HepG2 (cell line): ENCODE data around the gene PDGFRB. TPM values are rescaled to one million over a fixed set of nuclear protein-coding genes. Genes with fewer than 3 reads are reported as not detected.

ENCODE experiments used
- ATAC-seq: fragments of 200-7000 bp; cut with Tn5 transposase; 3 replicates; pipeline ENCODE4 v1.9.1; 2020; ENCODE audit warnings: mild to moderate bottlenecking, moderate library complexity
- BruUV-seq: library from RNA; stranded (reverse); fragments of 400-500 nt; replicated peaks from 2 replicates; lab custom pipeline; 2021; lab: Mats Ljungman, UMichigan
- CTCF ChIA-PET: fragments of 300-600 bp; formaldehyde crosslinking; extraction: SDS; loops from one replicate; lab custom pipeline; 2021; ENCODE audit warnings: low total read pairs, inconsistent platforms, low intra/inter-chr PET ratio; lab: Yijun Ruan, JAX
- POLR2A ChIA-PET: fragments of 350-600 bp; sonication (Branson Sonifier 250); formaldehyde crosslinking; loops from one replicate; lab custom pipeline; 2020; ENCODE audit warnings: antibody characterized with exemption, inconsistent platforms; lab: Yijun Ruan, JAX
- DNase-seq: peaks from one replicate; pipeline ENCODE4 v3.0.0-alpha.2; 2015; ENCODE audit warnings: low spot score
- FAIRE-seq: peaks from 3 replicates; lab custom pipeline; 2011; peaks lifted over from hg19 to GRCh38; lab: Jason Lieb, UNC
- H2AFZ ChIP-seq: one replicate; pipeline ENCODE4 v1.6.1; 2011; ENCODE audit warnings: low read length, inconsistent platforms
- H3K27ac ChIP-seq: fragments of 300-600 bp; 3 replicates; pipeline ENCODE4 v1.8.0; 2011; ENCODE audit warnings: mixed run types, mild to moderate bottlenecking, mixed read lengths, low read length, inconsistent platforms; ENCODE audit not compliant: insufficient read depth; ENCODE audit errors: extremely low read length
- H3K27me3 ChIP-seq, 2 experiments: fragments of 200-600 bp in 1 of 2; 2 replicates in 1 of 2; 3 replicates in 1 of 2; pipeline versions ENCODE4 v1.6.0 to v1.8.0; 2011; ENCODE audit warnings: low read length in 2 of 2, mild to moderate bottlenecking in 2 of 2, moderate library complexity in 2 of 2, inconsistent platforms in 1 of 2; ENCODE audit not compliant: insufficient read depth in 2 of 2, control insufficient read depth in 1 of 2
- H3K36me3 ChIP-seq, 2 experiments: fragments of 200-600 bp in 1 of 2; replicated peaks in 1 of 2; 2 replicates in 1 of 2; 3 replicates in 1 of 2; pipeline versions ENCODE4 v1.5.1 to v1.8.0; 2011; ENCODE audit warnings: low read length in 2 of 2, inconsistent platforms in 1 of 2; ENCODE audit not compliant: insufficient read depth in 2 of 2, control insufficient read depth in 1 of 2
- H3K4me1 ChIP-seq: 2 replicates; pipeline ENCODE4 v1.5.1; 2012; ENCODE audit warnings: low read length, inconsistent platforms; ENCODE audit not compliant: insufficient read depth
- H3K4me2 ChIP-seq: 2 replicates; pipeline ENCODE4 v1.6.0; 2011; ENCODE audit warnings: low read depth, low read length, inconsistent platforms
- H3K4me3 ChIP-seq, 3 experiments: fragments of 200-600 bp in 1 of 3; sonication (generic), shearing (Covaris generic) in 1 of 3; replicated peaks in 1 of 3; 2 replicates each; pipeline ENCODE4 v1.5.1; 2011 to 2016; ENCODE audit warnings: low read length in 3 of 3, inconsistent platforms in 2 of 3, low read depth in 2 of 3, mild to moderate bottlenecking in 2 of 3, control low read depth in 1 of 3, mixed read lengths in 1 of 3; ENCODE audit not compliant: insufficient read depth in 1 of 3
- H3K79me2 ChIP-seq: one replicate; pipeline ENCODE4 v1.6.1; 2011; ENCODE audit warnings: low read length, inconsistent platforms; ENCODE audit not compliant: insufficient read depth
- H3K9ac ChIP-seq: 2 replicates; pipeline ENCODE4 v1.6.0; 2011; ENCODE audit warnings: mild to moderate bottlenecking, low read depth, low read length, inconsistent platforms; ENCODE audit not compliant: insufficient read depth
- H3K9me3 ChIP-seq: 2 replicates; pipeline ENCODE4 v1.5.1; 2012; ENCODE audit warnings: mild to moderate bottlenecking, low read length
- H4K20me1 ChIP-seq: 2 replicates; pipeline ENCODE4 v1.6.0; 2011; ENCODE audit warnings: inconsistent platforms, mild to moderate bottlenecking, low read length, moderate library complexity; ENCODE audit not compliant: insufficient read depth
- AGO1 ChIP-seq: fragments of 200-400 bp; formaldehyde crosslinking; IDR thresholded peaks from 2 replicates; pipeline ENCODE4 v1.6.1; 2017; ENCODE audit warnings: mild to moderate bottlenecking, low read depth, low read length, moderate library complexity; ENCODE audit not compliant: poor library complexity, severe bottlenecking
- ARHGAP35 ChIP-seq: sonication (generic); formaldehyde crosslinking; IDR thresholded peaks from 2 replicates; pipeline ENCODE4 v1.9.0; 2022; ENCODE audit warnings: mild to moderate bottlenecking, inconsistent platforms, moderate library complexity, missing genetic modification reagents, borderline replicate concordance
- BRCA1 ChIP-seq: sonication (generic); formaldehyde crosslinking; IDR thresholded peaks from 2 replicates; pipeline ENCODE4 v1.4.0; 2020; ENCODE audit warnings: missing genetic modification reagents
- GATA4 ChIP-seq: sonication (generic); IDR thresholded peaks from 2 replicates; pipeline ENCODE4 v1.6.1; 2016; ENCODE audit warnings: antibody characterized with exemption, low read depth, borderline replicate concordance
- MTA1 ChIP-seq: sonication (generic); formaldehyde crosslinking; IDR thresholded peaks from 2 replicates; pipeline ENCODE4 v1.4.0; 2020; ENCODE audit warnings: missing genetic modification reagents, mild to moderate bottlenecking, borderline replicate concordance
- MYNN ChIP-seq: sonication (generic); formaldehyde crosslinking; IDR thresholded peaks from 2 replicates; pipeline ENCODE4 v1.4.0; 2020; ENCODE audit warnings: mild to moderate bottlenecking, low read depth, missing genetic modification reagents
- RAD51 ChIP-seq: fragments of 450-650 bp; IDR thresholded peaks from 2 replicates; pipeline ENCODE4 v1.6.1; 2016; ENCODE audit warnings: borderline replicate concordance
- RFX5 ChIP-seq: IDR thresholded peaks from 2 replicates; pipeline ENCODE4 v1.6.1; 2011; ENCODE audit warnings: low read depth, low read length, improper control_type of control experiment
- SP2 ChIP-seq: sonication (generic); formaldehyde crosslinking; IDR thresholded peaks from 2 replicates; pipeline ENCODE4 v1.5.1; 2020; ENCODE audit warnings: mild to moderate bottlenecking, missing genetic modification reagents
- SUZ12 ChIP-seq: fragments of 150-350 bp; IDR thresholded peaks from 2 replicates; pipeline ENCODE4 v1.6.1; 2014; ENCODE audit warnings: low read depth, low read length
- ZBTB26 ChIP-seq: IDR thresholded peaks from 2 replicates; pipeline ENCODE4 v1.6.1; 2016; ENCODE audit warnings: missing compliant biosample characterization, missing genetic modification reagents, borderline replicate concordance
- ZNF432 ChIP-seq: sonication (generic); formaldehyde crosslinking; IDR thresholded peaks from 2 replicates; pipeline ENCODE4 v1.5.0; 2020; ENCODE audit warnings: missing genetic modification reagents, mild to moderate bottlenecking, borderline replicate concordance
- ZNF501 ChIP-seq: sonication (generic); formaldehyde crosslinking; IDR thresholded peaks from 2 replicates; pipeline ENCODE4 v1.5.1; 2020; ENCODE audit warnings: mild to moderate bottlenecking, moderate library complexity, missing genetic modification reagents
- ZNF530 ChIP-seq: sonication (generic); formaldehyde crosslinking; IDR thresholded peaks from 2 replicates; pipeline ENCODE4 v1.5.0; 2020; ENCODE audit warnings: low read depth, mild to moderate bottlenecking, missing genetic modification reagents
- ZNF7 ChIP-seq: IDR thresholded peaks from 2 replicates; pipeline ENCODE4 v1.6.1; 2016; ENCODE audit warnings: missing biosample characterization, missing genetic modification reagents
- in situ Hi-C: cut with HindIII; loops from 2 replicates; pipeline ENCODE4 v1.10.0; 2017; ENCODE audit warnings: low pct_unique_long_range_greater_than_20kb; ENCODE audit not compliant: extremely low pct_ligation_motif_present
- intact Hi-C: fragments of 100-400 bp; cut with micrococcal nuclease; formaldehyde crosslinking; loops from one replicate; pipeline ENCODE4 v1.10.0; 2022; ENCODE audit not compliant: unreplicated experiment
- polyA plus RNA-seq, 8 experiments: library from polyadenylated mRNA; depleted of rRNA in 3 of 8; stranded (reverse) in 7 of 8; unstranded in 1 of 8; fragments of >200 nt; fragmentation: Illumina TruSeq in 4 of 8; extraction: Trizol in 4 of 8; gene quantifications; 2 replicates each; pipeline versions ENCODE4 v1.2.1 to v1.2.3, GENCODE V29; 2011 to 2016; ENCODE audit warnings: low read depth in 4 of 8, missing spikeins in 1 of 8, mixed read lengths in 1 of 8; ENCODE audit not compliant: insufficient read depth in 1 of 8
- total RNA-seq, 5 experiments: library from RNA; depleted of rRNA; stranded (reverse); fragments of >200 nt; fragmentation: Illumina TruSeq; extraction: Trizol; gene quantifications; 2 replicates each; pipeline ENCODE4 v1.2.3, GENCODE V29; 2016; ENCODE audit warnings: low read depth in 1 of 5
- TF ChIP-seq, protein P1 (sequence below): sonication (generic); formaldehyde crosslinking; IDR thresholded peaks from 2 replicates; pipeline ENCODE4 v1.4.0; 2020; ENCODE audit warnings: missing genetic modification reagents
- TF ChIP-seq, protein P2 (sequence below): fragments of 450-650 bp; IDR thresholded peaks from 2 replicates; pipeline ENCODE4 v1.6.1; 2016

Gene PDGFRB
- total and polyA plus RNA-seq, 2 of the 13 experiments (the other 11 are each of a cell fraction or from before 2014, with no cell fraction given) = 4.0 to 21.0 TPM

GRCh38 chr5:150149618-150150017, 6.0 kb downstream of the PDGFRB start:
- no peak for ATAC-seq
- no peak for FAIRE-seq
- CTCF ChIA-PET = no interaction called here

More at GRCh38 chr5:150149618-150150017, 6.0 kb downstream of the PDGFRB start:
- peaks cover 64% of the 10 kb centered on the region for H3K4me1 ChIP-seq
- H4K20me1 ChIP-seq = no peaks in the 10 kb centered on the region
- no peak for TF ChIP-seq ZNF7 (CRISPR knock-in tag)
- TF ChIP-seq RFX5 = no peak
- TF ChIP-seq, protein P1, sequence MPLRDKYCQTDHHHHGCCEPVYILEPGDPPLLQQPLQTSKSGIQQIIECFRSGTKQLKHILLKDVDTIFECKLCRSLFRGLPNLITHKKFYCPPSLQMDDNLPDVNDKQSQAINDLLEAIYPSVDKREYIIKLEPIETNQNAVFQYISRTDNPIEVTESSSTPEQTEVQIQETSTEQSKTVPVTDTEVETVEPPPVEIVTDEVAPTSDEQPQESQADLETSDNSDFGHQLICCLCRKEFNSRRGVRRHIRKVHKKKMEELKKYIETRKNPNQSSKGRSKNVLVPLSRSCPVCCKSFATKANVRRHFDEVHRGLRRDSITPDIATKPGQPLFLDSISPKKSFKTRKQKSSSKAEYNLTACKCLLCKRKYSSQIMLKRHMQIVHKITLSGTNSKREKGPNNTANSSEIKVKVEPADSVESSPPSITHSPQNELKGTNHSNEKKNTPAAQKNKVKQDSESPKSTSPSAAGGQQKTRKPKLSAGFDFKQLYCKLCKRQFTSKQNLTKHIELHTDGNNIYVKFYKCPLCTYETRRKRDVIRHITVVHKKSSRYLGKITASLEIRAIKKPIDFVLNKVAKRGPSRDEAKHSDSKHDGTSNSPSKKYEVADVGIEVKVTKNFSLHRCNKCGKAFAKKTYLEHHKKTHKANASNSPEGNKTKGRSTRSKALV = no peak
- TF ChIP-seq MYNN (CRISPR knock-in tag) = no peak
- TF ChIP-seq MTA1 = no peak
- no peak for TF ChIP-seq RAD51
- no peak for TF ChIP-seq SUZ12
- TF ChIP-seq, protein P2, sequence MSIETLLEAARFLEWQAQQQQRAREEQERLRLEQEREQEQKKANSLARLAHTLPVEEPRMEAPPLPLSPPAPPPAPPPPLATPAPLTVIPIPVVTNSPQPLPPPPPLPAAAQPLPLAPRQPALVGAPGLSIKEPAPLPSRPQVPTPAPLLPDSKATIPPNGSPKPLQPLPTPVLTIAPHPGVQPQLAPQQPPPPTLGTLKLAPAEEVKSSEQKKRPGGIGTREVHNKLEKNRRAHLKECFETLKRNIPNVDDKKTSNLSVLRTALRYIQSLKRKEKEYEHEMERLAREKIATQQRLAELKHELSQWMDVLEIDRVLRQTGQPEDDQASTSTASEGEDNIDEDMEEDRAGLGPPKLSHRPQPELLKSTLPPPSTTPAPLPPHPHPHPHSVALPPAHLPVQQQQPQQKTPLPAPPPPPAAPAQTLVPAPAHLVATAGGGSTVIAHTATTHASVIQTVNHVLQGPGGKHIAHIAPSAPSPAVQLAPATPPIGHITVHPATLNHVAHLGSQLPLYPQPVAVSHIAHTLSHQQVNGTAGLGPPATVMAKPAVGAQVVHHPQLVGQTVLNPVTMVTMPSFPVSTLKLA = no peak
- no peak for TF ChIP-seq ZNF432 (CRISPR knock-in tag)
- TF ChIP-seq GATA4 = no peak
- TF ChIP-seq SP2 (CRISPR knock-in tag) = no peak
- TF ChIP-seq BRCA1 (CRISPR knock-in tag) = no peak
- no peak for TF ChIP-seq ZNF530 (CRISPR knock-in tag)
- no peak for TF ChIP-seq ARHGAP35 (CRISPR knock-in tag)
- TF ChIP-seq AGO1 = no peak
- no peak for TF ChIP-seq ZBTB26 (CRISPR knock-in tag)
- TF ChIP-seq ZNF501 = no peak
- no peak overlapping the region for H2AFZ ChIP-seq
- POLR2A ChIA-PET = no interaction called here
- intact Hi-C loops = loop anchor here (10.0 kb wide), 1 partner anchor 275 kb away; no protein-coding TSS in a partner anchor
- H3K9ac ChIP-seq = no peak overlapping the region
- no peaks in the 10 kb centered on the region for H3K79me2 ChIP-seq
- H3K9me3 ChIP-seq = no peaks in the 10 kb centered on the region
- in situ Hi-C loops = no loop called here
- H3K4me2 ChIP-seq = no peak overlapping the region
- peaks cover 2 to 20% of the 10 kb centered on the region in 2 experiments; a peak in 3 of 5 replicates for H3K27me3 ChIP-seq
- no peak overlapping the region for H3K4me3 ChIP-seq
- no peak for DNase-seq
- no peak overlapping the region for H3K27ac ChIP-seq
- no TSS peak for BruUV-seq
- no peaks in the 10 kb centered on the region for H3K36me3 ChIP-seq
